ENCODE results near the gene SYT13.
"Not testable (repeated sequence)": the region's sequence is repeated elsewhere in the genome, so short reads cannot be mapped to it uniquely, and the experiment has no call there.

Gene SYT13

GRCh38 chr11:45272701-45273100 lies 13.4 kb downstream of the SYT13 start:
- DNase-seq: no peak

GRCh38 chr11:45270946-45271716 lies 15.0 kb downstream of the SYT13 start:
- no peak for DNase-seq

- no peak for DNase-seq
Observed at GRCh38 chr11:45269678-45270077, 16.5 kb downstream of the SYT13 start.

- no peak for DNase-seq
Observed at GRCh38 chr11:45267652-45268299, 18.4 kb downstream of the SYT13 start.

- DNase-seq: no peak
Observed at GRCh38 chr11:45267052-45267451, 19.1 kb downstream of the SYT13 start.

- DNase-seq: no peak
Observed at GRCh38 chr11:45266676-45267020, 19.5 kb downstream of the SYT13 start.

GRCh38 chr11:45265969-45266675 lies 20.0 kb downstream of the SYT13 start:
- no peak for DNase-seq

GRCh38 chr11:45264839-45265515 lies 21.2 kb downstream of the SYT13 start:
- no peak for DNase-seq

- DNase-seq: no peak
Observed at GRCh38 chr11:45263773-45264172, 22.4 kb downstream of the SYT13 start.

- no peak for DNase-seq
Observed at GRCh38 chr11:45262900-45263299, 23.2 kb downstream of the SYT13 start.

- DNase-seq: no peak
Observed at GRCh38 chr11:45260071-45260470, 26.1 kb downstream of the SYT13 start.

GRCh38 chr11:45259592-45259991 lies 26.5 kb downstream of the SYT13 start:
- DNase-seq: no peak

GRCh38 chr11:45258982-45259530 lies 27.1 kb downstream of the SYT13 start:
- no peak for DNase-seq

GRCh38 chr11:45254070-45254469 lies 32.1 kb downstream of the SYT13 start:
- DNase-seq: no peak

- DNase-seq: no peak
Observed at GRCh38 chr11:45253640-45254039, 32.5 kb downstream of the SYT13 start.

GRCh38 chr11:45252877-45253276 lies 33.3 kb downstream of the SYT13 start:
- no peak for DNase-seq

- DNase-seq: no peak
Observed at GRCh38 chr11:45252134-45252856, 33.8 kb downstream of the SYT13 start.

GRCh38 chr11:45250035-45250718 lies 36.0 kb downstream of the SYT13 start:
- no peak for DNase-seq

- not testable (repeated sequence) for DNase-seq
Observed at GRCh38 chr11:45249372-45249771, 36.8 kb downstream of the SYT13 start.

- DNase-seq: no peak
Observed at GRCh38 chr11:45248501-45249011, 37.6 kb downstream of the SYT13 start.

GRCh38 chr11:45247433-45247832 lies 38.7 kb downstream of the SYT13 start:
- DNase-seq: no peak

- no peak for DNase-seq
Observed at GRCh38 chr11:45246241-45246640, 39.9 kb downstream of the SYT13 start.

Measured in CD4-positive, alpha-beta T cell treated with Interleukin-21 for 1 hour (primary cell).